AG04449 (cell line): ENCODE measurements around the gene C1QA.

Experiments
- CTCF ChIA-PET: fragments of 350-600 bp; formaldehyde crosslinking; extraction: SDS; loops from one replicate; lab custom pipeline; 2021; ENCODE audit warnings: antibody characterized with exemption; lab: Yijun Ruan, JAX
- POLR2A ChIA-PET: fragments of 400-600, 350-600 bp; formaldehyde crosslinking; extraction: SDS; loops from one replicate; lab custom pipeline; 2020; ENCODE audit warnings: antibody characterized with exemption, inconsistent platforms; lab: Yijun Ruan, JAX
- DNase-seq: peaks from one replicate; pipeline ENCODE4 v3.0.0-alpha.2; 2010; ENCODE audit warnings: low read depth, low spot score
- H3K4me3 ChIP-seq: 2 replicates; pipeline ENCODE4 v1.5.1; 2011; ENCODE audit warnings: low read depth, mild to moderate bottlenecking, control low read depth, low read length
- TF ChIP-seq, protein P1 (sequence below): IDR thresholded peaks from one replicate; pipeline ENCODE4 v1.5.1; 2011; ENCODE audit warnings: mild to moderate bottlenecking, moderate library complexity, low read length, control low read depth, inconsistent platforms; ENCODE audit not compliant: insufficient read depth; ENCODE audit errors: missing control alignments

The C1QA gene

GRCh38 chr1:22651941-22652856 lies 15.8 kb downstream of the C1QA start:
- H3K4me3 ChIP-seq, result no peak overlapping the region
- no peak for DNase-seq
- ChIA-PET POLR2A (no interaction called here), CTCF (interaction anchor here (1.9 kb wide), 2 partner anchors 10 to 231 kb away, joined by 5 to 14 read pairs; no protein-coding TSS in a partner anchor)
- TF ChIP-seq, protein P1, sequence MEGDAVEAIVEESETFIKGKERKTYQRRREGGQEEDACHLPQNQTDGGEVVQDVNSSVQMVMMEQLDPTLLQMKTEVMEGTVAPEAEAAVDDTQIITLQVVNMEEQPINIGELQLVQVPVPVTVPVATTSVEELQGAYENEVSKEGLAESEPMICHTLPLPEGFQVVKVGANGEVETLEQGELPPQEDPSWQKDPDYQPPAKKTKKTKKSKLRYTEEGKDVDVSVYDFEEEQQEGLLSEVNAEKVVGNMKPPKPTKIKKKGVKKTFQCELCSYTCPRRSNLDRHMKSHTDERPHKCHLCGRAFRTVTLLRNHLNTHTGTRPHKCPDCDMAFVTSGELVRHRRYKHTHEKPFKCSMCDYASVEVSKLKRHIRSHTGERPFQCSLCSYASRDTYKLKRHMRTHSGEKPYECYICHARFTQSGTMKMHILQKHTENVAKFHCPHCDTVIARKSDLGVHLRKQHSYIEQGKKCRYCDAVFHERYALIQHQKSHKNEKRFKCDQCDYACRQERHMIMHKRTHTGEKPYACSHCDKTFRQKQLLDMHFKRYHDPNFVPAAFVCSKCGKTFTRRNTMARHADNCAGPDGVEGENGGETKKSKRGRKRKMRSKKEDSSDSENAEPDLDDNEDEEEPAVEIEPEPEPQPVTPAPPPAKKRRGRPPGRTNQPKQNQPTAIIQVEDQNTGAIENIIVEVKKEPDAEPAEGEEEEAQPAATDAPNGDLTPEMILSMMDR, result no peak

- no peak within 1 kb of the TSS for H3K4me3 ChIP-seq
- no peak for DNase-seq
- ChIA-PET CTCF (interaction anchor here (0.9 to 5.4 kb wide), 3 partner anchors 11 to 232 kb away, joined by 3 to 30 read pairs (median 3); no protein-coding TSS in a partner anchor), POLR2A (no interaction called here)
- TF ChIP-seq, protein P1, result no peak
Measured at GRCh38 chr1:22652881-22653316, 16.5 kb downstream of the C1QA start, which contains the start of gene C1QB. C1QB (plus strand) TSS chr1:22653236; CDS start chr1:22659463, 6,227 bp downstream.

- TF ChIP-seq, protein P1, result no peak
- H3K4me3 ChIP-seq, result no peak overlapping the region
- POLR2A ChIA-PET, result no interaction called here
- CTCF ChIA-PET, result interaction anchor here (1.0 to 5.4 kb wide), 7 partner anchors 9 to 310 kb away, joined by 3 to 30 read pairs (median 4); no protein-coding TSS in a partner anchor
- no peak for DNase-seq
Measured at GRCh38 chr1:22654692-22655091, 18.3 kb downstream of the C1QA start.

GRCh38 chr1:22658385-22659163 lies 22.1 kb downstream of the C1QA start:
- TF ChIP-seq, protein P1, result no peak
- ChIA-PET CTCF (interaction anchor here (1.0 kb wide), 1 partner anchor 242 kb away, joined by 3 read pairs; no protein-coding TSS in a partner anchor), POLR2A (no interaction called here)
- H3K4me3 ChIP-seq, result no peak overlapping the region
- DNase-seq, result no peak

DNA sequence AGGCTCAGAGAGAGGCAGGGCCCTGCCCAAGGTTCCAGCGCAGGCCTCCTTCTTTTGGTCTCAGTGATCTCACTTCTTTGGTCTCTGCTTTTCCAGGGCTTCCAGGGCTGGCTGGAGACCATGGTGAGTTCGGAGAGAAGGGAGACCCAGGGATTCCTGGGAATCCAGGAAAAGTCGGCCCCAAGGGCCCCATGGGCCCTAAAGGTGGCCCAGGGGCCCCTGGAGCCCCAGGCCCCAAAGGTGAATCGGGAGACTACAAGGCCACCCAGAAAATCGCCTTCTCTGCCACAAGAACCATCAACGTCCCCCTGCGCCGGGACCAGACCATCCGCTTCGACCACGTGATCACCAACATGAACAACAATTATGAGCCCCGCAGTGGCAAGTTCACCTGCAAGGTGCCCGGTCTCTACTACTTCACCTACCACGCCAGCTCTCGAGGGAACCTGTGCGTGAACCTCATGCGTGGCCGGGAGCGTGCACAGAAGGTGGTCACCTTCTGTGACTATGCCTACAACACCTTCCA lies 24.4 kb downstream of the C1QA start:
- POLR2A ChIA-PET, result no interaction called here
- TF ChIP-seq, protein P1, result no peak
- H3K4me3 ChIP-seq, result no peak overlapping the region
- no peak for DNase-seq
- CTCF ChIA-PET, result no interaction called here
